Stimulated activated naive CD8-positive, alpha-beta T cell treated with anti-CD3 and anti-CD28 coated beads, Interleukin-15, Interleukin-2, amounts not matched to agents 100 ng/mL and 50 ng/mL, for 24 hours (primary cell): ENCODE data around the gene DEFB132.

Experiments
- H3K27ac Mint-ChIP-seq: one replicate; pipeline ENCODE4 v1.8.0; 2021; ENCODE audit warnings: mild to moderate bottlenecking, mixed read lengths
- H3K27me3 Mint-ChIP-seq: one replicate; pipeline ENCODE4 v1.8.0; 2021; ENCODE audit warnings: mixed read lengths
- H3K36me3 Mint-ChIP-seq: one replicate; pipeline ENCODE4 v1.8.0; 2021; ENCODE audit warnings: low read depth, mixed read lengths
- H3K4me1 Mint-ChIP-seq: one replicate; pipeline ENCODE4 v1.8.0; 2021; ENCODE audit warnings: low read depth, mixed read lengths
- H3K4me3 Mint-ChIP-seq: one replicate; pipeline ENCODE4 v1.8.0; 2021; ENCODE audit warnings: mild to moderate bottlenecking, mixed read lengths
- H3K9me3 Mint-ChIP-seq: one replicate; pipeline ENCODE4 v1.8.0; 2021; ENCODE audit warnings: mixed read lengths

The DEFB132 gene

GRCh38 chr20:298776-299391, 41.4 kb downstream of the DEFB132 start:
- H3K27ac Mint-ChIP-seq: peak overlapping the region; percentile 93
- no peaks in the 10 kb centered on the region for H3K27me3 Mint-ChIP-seq
- no peaks in the 10 kb centered on the region for H3K9me3 Mint-ChIP-seq
- peak overlapping the region; percentile 92 for H3K4me3 Mint-ChIP-seq
- peaks cover 26% of the 10 kb centered on the region for H3K36me3 Mint-ChIP-seq
- peaks cover 49% of the 10 kb centered on the region for H3K4me1 Mint-ChIP-seq

GRCh38 chr20:300345-300990, 42.9 kb downstream of the DEFB132 start:
- Mint-ChIP-seq H3K27ac (peak overlapping the region; percentile 56), H3K4me3 (peak overlapping the region; percentile 92), H3K4me1 (peaks cover 49% of the 10 kb centered on the region), H3K36me3 (peaks cover 26% of the 10 kb centered on the region), H3K27me3 (no peaks in the 10 kb centered on the region), H3K9me3 (no peaks in the 10 kb centered on the region)

- H3K27ac Mint-ChIP-seq: no peak overlapping the region
- H3K9me3 Mint-ChIP-seq: no peaks in the 10 kb centered on the region
These were observed 44.6 kb downstream of the DEFB132 start for GRCh38 chr20:301886-302848.

GRCh38 chr20:305745-306144, 48.2 kb downstream of the DEFB132 start:
- no peaks in the 10 kb centered on the region for H3K27me3 Mint-ChIP-seq
- peaks cover 33% of the 10 kb centered on the region for H3K4me1 Mint-ChIP-seq
- no peak overlapping the region for H3K4me3 Mint-ChIP-seq
- H3K27ac Mint-ChIP-seq: no peak overlapping the region
- no peaks in the 10 kb centered on the region for H3K36me3 Mint-ChIP-seq
- H3K9me3 Mint-ChIP-seq: no peaks in the 10 kb centered on the region

More at GRCh38 chr20:301886-302848, 44.6 kb downstream of the DEFB132 start:
- no peak overlapping the region for H3K4me3 Mint-ChIP-seq
- H3K4me1 Mint-ChIP-seq: peaks cover 35% of the 10 kb centered on the region
- no peaks in the 10 kb centered on the region for H3K27me3 Mint-ChIP-seq
- H3K36me3 Mint-ChIP-seq: peaks cover 26% of the 10 kb centered on the region

- H3K27ac Mint-ChIP-seq: no peak overlapping the region
- no peak overlapping the region for H3K4me3 Mint-ChIP-seq
- peaks cover 20% of the 10 kb centered on the region for H3K4me1 Mint-ChIP-seq
- no peaks in the 10 kb centered on the region for H3K9me3 Mint-ChIP-seq
- H3K36me3 Mint-ChIP-seq: no peaks in the 10 kb centered on the region
- H3K27me3 Mint-ChIP-seq: no peaks in the 10 kb centered on the region
These were observed 51.0 kb downstream of the DEFB132 start for GRCh38 chr20:308427-309038.

- no peaks in the 10 kb centered on the region for H3K27me3 Mint-ChIP-seq
- peaks cover 23% of the 10 kb centered on the region for H3K4me1 Mint-ChIP-seq
- H3K36me3 Mint-ChIP-seq: no peaks in the 10 kb centered on the region
- peak overlapping the region; percentile 14 for H3K4me3 Mint-ChIP-seq
- H3K27ac Mint-ChIP-seq: peak overlapping the region; percentile 17
- no peaks in the 10 kb centered on the region for H3K9me3 Mint-ChIP-seq
These were observed 51.8 kb downstream of the DEFB132 start for GRCh38 chr20:309306-309840.

GRCh38 chr20:309841-310644, 52.5 kb downstream of the DEFB132 start:
- Mint-ChIP-seq H3K36me3 (no peaks in the 10 kb centered on the region), H3K4me3 (peak overlapping the region; percentile 72), H3K9me3 (no peaks in the 10 kb centered on the region), H3K27ac (peak overlapping the region; percentile 67), H3K27me3 (no peaks in the 10 kb centered on the region), H3K4me1 (peaks cover 23% of the 10 kb centered on the region)

- Mint-ChIP-seq H3K4me1 (peaks cover 23% of the 10 kb centered on the region), H3K9me3 (no peaks in the 10 kb centered on the region), H3K27me3 (no peaks in the 10 kb centered on the region), H3K4me3 (peak overlapping the region; percentile 72), H3K27ac (peak overlapping the region; percentile 67), H3K36me3 (no peaks in the 10 kb centered on the region)
These were observed 53.1 kb downstream of the DEFB132 start for GRCh38 chr20:310645-311044.
